DMS53 treated with DMSO at 0.1 percent for 48 hours (cell line): ENCODE data around the gene GRIK4.

ENCODE experiments used
- DNase-seq: peaks from one replicate; lab custom pipeline; 2025; ENCODE audit not compliant: unreplicated experiment; lab: John Stamatoyannopoulos, UW

GRIK4 gene

GRCh38 chr11:120662071-120662676 is 150.6 kb downstream of the GRIK4 start:
- DNase-seq: no peak

- no peak for DNase-seq
Observed at GRCh38 chr11:120663142-120663541, 151.6 kb downstream of the GRIK4 start.

GRCh38 chr11:120666121-120666639 is 154.6 kb downstream of the GRIK4 start:
- DNase-seq: no peak

- no peak for DNase-seq
Observed at GRCh38 chr11:120667281-120667680, 155.7 kb downstream of the GRIK4 start.

GRCh38 chr11:120667934-120668333 is 156.4 kb downstream of the GRIK4 start:
- DNase-seq: no peak

GRCh38 chr11:120668537-120668936 is 157.0 kb downstream of the GRIK4 start:
- DNase-seq: no peak

GRCh38 chr11:120674542-120674941 is 163.0 kb downstream of the GRIK4 start:
- DNase-seq: no peak

- DNase-seq: no peak
Observed at GRCh38 chr11:120675171-120675570, 163.6 kb downstream of the GRIK4 start.

GRCh38 chr11:120676991-120677390 is 165.4 kb downstream of the GRIK4 start:
- no peak for DNase-seq

- DNase-seq: no peak
Observed at GRCh38 chr11:120680322-120680721, 168.8 kb downstream of the GRIK4 start.

- DNase-seq: no peak
Observed at GRCh38 chr11:120681434-120682331, 170.1 kb downstream of the GRIK4 start.

- DNase-seq: no peak
Observed at GRCh38 chr11:120682332-120682649, 170.7 kb downstream of the GRIK4 start.

- no peak for DNase-seq
Observed at GRCh38 chr11:120682866-120683265, 171.3 kb downstream of the GRIK4 start.

GRCh38 chr11:120686516-120686915 is 175.0 kb downstream of the GRIK4 start:
- DNase-seq: no peak

- no peak for DNase-seq
Observed at GRCh38 chr11:120688163-120688562, 176.6 kb downstream of the GRIK4 start.

- DNase-seq: no peak
Observed at GRCh38 chr11:120689596-120690275, 178.2 kb downstream of the GRIK4 start.

- DNase-seq: no peak
Observed at GRCh38 chr11:120690406-120690805, 178.9 kb downstream of the GRIK4 start.

- DNase-seq: no peak
Observed at GRCh38 chr11:120694726-120695125, 183.2 kb downstream of the GRIK4 start.

- no peak for DNase-seq
Observed at GRCh38 chr11:120695426-120695825, 183.9 kb downstream of the GRIK4 start.

- no peak for DNase-seq
Observed at GRCh38 chr11:120695939-120696338, 184.4 kb downstream of the GRIK4 start.

- no peak for DNase-seq
Observed at GRCh38 chr11:120696597-120697218, 185.2 kb downstream of the GRIK4 start.
